COLO829 (cell line): ENCODE measurements around the gene VASP.

Experiments used
- DNase-seq: peaks from one replicate; pipeline ENCODE4 v3.0.0; 2012; ENCODE audit warnings: low spot score

The VASP gene

DNA sequence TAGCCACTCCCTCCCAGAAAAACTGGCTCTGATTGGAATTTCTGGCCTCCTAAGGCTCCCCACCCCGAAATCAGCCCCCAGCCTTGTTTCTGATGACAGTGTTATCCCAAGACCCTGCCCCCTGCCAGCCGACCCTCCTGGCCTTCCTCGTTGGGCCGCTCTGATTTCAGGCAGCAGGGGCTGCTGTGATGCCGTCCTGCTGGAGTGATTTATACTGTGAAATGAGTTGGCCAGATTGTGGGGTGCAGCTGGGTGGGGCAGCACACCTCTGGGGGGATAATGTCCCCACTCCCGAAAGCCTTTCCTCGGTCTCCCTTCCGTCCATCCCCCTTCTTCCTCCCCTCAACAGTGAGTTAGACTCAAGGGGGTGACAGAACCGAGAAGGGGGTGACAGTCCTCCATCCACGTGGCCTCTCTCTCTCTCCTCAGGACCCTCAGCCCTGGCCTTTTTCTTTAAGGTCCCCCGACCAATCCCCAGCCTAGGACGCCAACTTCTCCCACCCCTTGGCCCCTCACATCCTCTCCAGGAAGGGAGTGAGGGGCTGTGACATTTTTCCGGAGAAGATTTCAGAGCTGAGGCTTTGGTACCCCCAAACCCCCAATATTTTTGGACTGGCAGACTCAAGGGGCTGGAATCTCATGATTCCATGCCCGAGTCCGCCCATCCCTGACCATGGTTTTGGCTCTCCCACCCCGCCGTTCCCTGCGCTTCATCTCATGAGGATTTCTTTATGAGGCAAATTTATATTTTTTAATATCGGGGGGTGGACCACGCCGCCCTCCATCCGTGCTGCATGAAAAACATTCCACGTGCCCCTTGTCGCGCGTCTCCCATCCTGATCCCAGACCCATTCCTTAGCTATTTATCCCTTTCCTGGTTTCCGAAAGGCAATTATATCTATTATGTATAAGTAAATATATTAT is 33.3 kb upstream of the VASP start:
- no peak for DNase-seq

DNA sequence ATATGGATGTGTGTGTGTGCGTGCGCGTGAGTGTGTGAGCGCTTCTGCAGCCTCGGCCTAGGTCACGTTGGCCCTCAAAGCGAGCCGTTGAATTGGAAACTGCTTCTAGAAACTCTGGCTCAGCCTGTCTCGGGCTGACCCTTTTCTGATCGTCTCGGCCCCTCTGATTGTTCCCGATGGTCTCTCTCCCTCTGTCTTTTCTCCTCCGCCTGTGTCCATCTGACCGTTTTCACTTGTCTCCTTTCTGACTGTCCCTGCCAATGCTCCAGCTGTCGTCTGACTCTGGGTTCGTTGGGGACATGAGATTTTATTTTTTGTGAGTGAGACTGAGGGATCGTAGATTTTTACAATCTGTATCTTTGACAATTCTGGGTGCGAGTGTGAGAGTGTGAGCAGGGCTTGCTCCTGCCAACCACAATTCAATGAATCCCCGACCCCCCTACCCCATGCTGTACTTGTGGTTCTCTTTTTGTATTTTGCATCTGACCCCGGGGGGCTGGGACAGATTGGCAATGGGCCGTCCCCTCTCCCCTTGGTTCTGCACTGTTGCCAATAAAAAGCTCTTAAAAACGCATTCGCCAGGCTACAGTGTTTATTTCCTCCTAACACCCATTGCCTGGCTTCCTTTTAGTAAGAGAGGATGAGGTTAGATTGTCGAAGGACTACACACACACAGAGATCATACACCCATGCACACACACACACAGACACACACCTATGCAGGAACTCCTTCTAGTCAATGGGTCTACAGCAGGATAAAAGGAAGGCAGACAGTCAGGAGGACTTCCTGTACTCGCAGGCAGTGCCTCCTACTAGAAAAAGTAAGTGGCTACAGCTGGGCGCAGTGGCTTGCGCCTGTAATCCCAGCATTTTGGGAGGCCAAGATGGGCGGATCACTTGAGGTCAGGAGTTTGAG is 32.4 kb upstream of the VASP start:
- no peak for DNase-seq

DNA sequence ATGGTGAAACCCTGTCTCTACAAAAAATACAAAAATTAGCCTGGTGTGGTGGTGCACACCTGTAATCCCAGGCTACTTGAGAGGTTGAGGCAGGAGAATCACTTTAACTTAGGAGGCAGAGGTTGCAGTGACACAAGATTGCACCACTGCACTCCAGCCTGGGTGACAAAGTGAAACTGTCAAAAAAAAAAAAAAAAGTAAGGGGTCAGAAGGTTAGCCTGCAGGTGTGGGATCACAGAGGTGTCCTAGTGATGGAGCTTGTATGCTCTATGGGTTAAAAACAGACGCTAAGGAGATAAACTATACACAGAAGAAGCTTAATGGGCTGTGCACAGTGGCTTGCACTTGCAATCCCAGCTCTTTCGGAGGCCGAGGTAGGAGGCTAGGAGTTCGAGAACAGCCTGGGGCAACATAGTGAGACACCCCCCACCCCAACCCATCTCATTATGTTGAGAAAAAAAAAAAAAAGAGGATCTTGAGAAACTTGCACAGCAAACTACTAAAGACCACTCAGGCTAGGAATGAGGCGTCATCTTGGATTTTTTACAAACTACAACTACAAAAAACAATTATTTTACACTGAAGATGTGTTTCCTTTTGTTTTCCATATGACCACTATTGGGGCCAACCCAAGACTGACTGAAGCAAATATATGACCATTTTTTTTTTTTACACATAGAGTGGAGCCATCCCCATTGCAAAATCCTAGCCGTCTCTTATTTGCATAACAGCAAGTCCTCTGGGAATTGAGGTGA is 31.6 kb upstream of the VASP start:
- no peak for DNase-seq

DNA sequence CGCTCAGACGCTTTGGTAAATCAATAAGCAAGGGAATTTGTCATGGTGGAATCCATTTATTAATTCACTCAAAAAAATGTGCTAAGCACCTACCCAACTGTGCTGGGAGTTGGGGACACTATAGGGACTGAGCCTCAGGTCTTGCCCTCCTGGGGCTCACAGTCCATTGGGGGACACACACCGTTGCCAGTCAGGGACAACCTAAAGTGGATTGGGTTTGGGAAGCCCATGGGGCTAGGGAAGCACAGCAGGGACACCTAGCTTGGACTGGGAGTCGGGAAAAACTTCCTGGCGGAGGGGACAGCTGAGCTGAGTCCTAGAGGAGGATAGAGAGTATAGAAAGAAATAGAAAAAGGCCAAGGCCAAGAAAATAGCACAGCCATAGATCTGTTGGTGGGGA is 31.0 kb upstream of the VASP start:
- no peak for DNase-seq

DNA sequence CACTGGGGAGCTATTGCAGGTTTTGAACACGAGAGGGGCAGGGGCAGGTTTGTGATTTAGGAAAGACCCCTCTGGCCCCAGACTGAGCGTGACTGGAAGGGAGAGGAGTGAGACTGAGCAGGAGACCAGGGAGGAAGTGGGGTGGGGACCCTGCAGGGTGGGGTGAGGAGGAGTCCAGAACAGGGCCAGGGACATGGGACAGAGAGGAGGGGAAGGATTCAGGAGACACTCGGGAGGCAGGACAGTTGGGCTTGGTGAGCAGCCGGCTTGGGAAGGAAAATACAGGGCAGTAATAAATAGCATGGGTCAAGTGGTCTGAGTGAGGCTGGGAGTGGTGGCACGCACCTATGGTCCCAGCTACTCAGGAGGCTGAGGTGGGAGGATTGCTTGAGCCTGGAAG is 30.1 kb upstream of the VASP start:
- DNase-seq = no peak

DNA sequence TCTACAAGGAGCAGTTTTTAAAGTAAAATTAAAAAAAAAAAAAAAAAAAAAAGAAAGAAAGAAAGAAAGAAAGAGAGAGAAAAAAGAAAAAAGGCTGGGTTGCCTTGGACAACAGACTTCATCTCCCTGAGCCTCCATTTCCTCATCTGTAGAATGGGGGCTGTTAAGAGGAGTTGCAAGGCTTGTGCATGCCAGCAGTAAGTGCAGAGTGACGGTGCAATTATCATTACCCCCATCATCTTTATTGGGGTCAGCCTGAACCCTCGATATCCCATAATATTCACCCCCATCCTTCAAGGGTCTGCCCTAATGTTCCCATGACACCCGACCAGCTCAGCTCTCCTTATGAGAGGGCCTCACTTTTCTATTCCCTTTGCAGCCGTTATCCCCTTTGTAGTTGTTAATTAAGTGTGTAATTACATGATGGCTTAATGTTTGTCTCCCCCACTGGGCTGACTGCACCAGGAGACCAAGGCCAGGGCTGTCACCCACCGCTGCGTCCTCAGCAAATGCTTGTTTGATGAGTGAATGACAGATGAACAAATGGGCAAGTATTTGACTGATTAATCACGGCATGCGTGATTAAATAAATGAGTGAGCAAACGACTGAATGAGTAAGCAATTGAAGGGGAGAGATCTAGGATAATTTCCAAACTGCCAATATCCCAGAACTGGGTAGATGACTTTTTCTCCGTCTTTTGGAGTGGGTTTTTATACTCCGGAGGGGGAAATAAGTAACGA is 29.4 kb upstream of the VASP start:
- DNase-seq = no peak

DNA sequence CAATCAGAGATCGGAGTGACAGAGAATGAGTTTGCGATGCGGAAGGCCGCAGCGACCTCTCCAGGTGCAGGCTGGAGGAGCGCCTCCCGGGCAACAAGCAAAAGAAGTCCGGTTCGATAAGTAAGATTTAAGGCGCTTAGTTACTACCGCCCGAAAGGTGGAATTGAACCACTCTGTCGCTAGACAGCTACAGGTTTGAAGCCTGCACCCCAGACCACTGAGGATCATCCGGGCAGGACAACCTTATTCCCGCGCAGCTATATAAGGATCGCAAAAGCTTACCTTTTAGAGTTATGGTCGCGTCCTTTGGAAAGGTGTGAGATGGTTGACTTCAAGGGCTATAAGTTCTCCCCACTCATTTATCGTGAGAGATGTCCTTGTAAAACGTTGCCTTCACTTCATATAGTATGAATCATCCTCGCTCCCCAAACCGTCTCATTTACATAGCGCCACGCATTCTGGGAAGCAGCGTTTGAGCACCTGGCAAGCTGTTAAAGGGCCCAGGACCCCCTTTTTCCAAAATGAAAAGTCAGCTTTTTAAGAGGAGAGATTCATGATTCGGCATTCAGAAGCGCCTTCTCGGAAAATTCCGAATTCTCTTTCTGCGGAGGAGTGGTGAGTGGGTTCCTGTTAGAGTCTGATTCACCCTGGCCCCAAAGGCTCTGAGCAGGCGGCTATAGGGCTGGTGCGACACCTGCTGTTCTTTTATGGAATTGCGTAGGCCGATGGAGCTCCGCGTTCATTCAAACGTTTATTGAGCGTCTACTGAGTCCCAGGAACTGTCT is 28.6 kb upstream of the VASP start:
- DNase-seq = peak; percentile 92

DNA sequence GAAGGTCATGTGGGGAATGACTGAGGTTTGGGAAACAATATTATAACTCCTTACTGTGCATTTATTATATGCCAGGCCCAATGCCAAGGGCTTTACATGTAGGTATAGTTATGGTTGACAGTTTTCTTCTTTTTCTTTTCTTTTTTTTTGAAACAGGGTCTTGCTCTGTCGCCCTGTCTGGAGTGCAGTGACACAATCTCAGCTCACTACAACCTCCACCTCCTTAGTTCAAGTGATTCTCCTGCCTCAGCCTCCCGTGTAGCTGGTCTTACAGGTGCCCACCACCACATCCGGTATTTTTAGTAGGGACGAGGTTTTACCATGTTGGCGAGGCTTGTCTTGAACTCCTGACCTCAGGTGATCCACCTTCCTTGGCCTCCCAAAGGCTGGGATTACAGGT is 24.2 kb upstream of the VASP start:
- DNase-seq = no peak

DNA sequence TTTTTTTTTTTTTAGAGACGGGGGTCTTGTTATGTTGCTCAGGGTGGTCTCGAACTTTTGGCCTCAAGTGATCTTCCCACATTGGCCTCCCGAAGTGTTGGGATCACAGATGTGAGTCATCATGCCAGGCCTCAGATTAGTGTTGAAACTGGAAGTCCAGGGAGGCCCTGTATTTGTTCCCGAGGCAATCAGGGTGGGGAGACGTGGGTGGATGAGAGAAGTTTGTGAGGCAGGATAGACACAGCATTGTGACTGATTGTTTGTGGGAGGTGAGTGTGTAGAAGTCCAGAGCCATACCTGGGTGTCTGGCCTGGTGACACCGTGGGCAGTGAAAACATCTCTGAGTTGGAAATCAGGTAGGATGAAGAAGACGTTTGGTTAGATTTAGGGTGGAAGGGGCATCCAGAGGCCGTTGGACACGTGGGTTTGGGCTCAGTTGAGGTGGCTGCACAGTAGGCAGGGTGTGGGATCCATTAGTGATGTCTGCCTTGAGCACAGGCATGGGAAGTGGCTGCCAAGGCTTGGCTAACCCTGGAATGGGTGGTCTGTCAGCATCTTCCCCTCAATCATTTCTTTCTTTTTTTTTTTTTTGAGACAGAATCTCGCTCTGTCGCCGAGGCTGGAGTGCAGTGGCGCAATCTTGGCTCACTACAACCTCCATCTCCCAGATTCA is 22.9 kb upstream of the VASP start:
- no peak for DNase-seq

DNA sequence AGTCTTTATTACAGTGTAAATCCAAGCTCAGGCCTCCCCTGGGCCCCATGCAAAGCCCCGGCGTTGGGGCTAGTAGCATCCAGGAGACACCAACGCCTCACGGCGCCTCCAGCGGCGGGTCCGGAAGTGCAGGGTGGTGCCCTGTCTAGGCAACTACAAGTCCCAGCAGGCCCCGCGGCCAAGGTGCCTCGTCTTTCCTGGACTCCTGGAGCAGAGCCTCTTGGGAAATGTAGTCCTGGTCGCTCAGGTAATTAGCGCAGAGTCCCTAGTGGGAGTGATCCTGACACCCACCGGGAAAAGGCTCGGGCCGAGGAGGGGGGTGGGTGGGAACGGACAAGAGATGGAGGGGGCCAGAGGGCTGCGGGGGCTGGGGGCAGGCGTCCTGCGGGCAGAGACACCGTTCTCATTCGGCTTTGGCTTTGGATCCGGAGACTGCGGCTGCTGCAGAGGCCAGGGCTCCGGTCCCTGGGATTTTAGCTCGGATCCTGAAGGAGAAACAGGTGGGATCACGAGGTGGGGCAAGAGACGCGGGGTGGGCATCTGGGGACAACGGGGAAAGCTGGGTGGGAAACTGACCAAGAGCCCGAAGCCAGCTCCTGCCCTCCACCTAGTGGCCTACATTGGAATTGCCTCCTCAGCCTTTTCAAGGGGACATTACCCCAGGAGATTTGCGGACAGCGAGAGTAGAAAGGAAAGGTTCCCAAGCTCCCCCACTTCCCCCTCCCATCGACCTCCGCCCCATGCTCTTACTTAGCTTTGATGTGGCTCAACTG is 21.8 kb upstream of the VASP start:
- DNase-seq = peak; percentile 89

DNA sequence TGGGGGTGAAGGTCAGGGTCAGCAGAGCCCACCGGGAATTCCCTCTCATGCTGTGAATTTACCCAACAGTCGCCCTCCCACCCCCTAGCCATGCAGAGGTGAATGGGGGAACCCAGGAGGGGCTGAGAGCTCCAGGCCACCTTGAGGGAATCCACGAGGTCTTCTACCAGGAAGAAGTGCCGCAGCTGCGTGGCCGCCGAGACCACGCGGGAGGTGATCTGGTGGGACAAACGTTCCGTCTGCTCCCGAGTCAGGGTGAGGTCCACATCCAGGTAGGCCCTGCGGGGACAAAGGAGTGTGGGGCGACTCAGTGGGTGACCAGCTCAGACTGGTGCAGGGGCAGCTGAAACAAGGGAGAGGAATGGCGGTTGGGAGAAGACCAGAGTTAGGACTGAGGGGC is 18.6 kb upstream of the VASP start:
- DNase-seq = no peak

DNA sequence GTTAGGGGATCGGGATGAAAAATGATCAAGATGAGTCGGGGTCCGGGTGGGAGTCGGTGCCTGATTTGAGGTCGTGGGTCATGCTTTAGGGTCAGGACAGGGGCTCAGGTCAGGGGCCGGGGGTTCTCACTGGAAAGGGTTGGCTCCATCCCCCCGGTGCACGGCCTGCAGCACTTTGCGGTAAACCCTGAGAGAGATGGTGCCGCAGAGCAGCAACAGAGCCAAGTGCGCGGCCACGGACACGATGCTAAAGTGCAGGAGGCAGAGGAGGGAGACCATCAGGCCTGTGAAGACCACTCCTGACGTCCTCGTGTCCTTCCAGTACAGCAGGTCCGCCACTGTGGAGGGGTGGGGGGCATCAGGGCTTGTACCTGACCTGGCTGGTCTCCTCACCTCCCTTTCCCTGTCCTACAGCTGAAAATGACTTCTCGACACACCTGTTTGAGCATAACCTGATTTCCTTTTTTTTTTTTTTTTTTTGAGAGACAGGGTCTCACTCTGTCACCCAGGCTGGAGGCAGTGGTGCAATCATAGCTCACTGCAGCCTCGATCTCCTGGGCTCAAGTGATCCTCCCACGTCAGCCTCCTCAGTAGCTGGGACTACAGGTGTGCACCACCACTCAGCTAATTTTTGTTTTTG is 17.9 kb upstream of the VASP start:
- DNase-seq = no peak

DNA sequence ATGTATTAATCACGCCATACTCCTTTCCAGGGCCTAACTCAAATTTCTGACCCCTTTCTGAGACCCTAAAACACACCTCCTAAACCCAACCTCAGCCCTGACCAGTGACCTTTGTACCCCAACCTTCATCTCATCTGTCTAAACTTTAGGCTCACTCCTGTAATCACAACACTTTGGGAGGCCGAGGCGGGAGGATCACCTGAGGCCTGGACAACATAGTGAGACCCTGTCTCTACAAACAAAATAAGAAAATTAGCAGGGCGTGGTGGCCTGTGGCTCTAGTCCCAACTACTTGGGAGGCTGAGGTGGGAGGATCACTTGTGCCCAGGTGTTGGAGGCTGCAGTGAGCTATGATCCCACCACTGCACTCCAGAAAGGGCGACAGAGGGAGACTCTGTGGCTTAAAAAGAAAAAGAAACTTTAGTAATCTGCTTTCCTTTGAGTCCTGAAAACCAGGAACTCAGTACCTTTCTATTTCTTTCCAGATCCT is 15.1 kb upstream of the VASP start:
- DNase-seq = no peak

DNA sequence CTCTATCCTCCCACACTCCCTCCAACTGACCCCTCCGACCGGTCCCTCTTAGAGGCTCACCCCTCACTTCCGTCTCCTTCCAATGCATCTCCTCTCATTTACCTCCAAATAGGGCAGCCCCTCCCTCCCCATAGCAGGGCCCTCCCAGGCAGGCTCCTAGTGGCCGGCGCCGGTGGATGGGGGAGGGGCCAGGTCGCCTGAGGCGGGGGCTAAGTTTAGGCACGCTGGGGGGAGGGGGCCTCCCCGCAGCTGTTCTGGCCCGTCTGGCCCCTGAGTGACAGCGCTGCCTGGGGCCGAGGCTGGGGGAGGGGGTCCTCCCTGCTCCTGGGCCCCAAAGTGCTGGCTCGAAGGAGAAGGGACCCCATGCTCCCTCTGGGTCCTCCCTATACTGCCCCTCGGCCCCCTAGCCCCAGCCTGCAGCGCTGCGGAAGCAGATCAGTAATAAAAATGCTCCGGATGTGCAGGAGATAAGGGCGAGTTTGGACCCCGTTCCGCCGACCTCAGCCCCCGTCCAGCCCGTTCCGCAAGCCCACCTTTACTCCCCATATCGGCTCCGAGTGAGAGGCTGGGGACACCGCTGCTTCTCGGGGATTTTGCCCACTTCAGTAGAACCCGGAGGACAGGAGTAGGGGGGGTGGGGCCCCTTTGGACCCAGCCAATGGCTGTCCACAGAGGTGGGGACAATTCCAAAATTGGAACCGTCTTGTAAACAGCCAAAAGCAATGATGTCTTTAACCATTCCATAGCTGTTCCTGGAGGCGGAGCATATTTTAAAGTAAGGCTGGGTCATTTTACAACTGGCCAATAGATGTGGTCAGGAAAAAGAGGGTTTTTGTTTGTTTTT is 14.4 kb upstream of the VASP start:
- DNase-seq = peak; percentile 74

DNA sequence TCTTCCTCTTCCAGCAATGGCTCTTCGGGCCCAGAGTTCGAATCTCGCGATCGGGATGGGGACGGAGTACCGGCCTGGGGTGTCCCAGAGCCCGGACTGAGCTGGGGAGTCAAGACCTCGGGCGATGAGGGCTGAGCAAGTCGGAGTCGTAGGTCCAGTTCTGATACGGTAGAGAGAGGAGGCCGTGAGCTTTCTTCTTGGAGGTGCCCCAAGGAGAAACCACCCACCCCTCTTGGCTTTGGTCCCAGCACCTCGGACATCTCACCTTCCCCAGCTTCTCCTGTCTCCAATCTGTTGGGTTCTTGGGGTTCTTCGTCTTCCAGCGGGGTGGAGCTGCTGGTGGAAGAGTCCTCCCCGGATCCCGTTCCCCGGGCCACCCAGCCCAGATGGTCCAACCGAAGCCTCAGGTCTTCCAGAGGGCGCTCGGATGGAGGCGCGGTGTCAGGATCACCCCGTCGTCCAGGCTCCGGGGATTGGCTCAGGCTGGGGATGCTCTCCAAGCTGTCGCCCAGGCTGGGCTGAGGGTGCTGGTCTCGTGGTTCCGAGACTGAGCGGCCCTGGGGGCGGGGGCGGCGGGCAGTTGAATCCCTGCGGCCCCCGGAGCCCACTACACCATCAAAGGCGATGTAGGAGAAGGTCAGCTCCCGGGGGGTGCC is 12.9 kb upstream of the VASP start:
- no peak for DNase-seq

DNA sequence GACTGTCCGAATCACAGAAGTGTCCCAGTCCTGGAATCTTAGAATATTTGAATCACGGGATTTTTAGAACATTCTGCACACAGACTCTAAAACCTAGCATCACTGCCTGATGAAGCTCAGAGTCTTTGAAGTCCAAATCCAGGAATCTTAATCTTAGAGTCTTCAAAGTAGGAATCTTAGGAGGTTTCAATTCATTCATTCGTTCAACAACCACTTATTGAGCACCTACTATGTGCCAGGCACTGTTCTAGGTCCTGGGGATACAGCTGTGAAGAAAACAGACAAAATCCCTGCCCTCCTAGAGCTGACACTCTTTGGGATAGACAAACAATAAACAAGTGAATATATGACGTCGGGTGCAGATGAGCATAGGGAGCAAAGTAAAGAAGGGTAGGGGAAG is 12.1 kb upstream of the VASP start:
- no peak for DNase-seq

DNA sequence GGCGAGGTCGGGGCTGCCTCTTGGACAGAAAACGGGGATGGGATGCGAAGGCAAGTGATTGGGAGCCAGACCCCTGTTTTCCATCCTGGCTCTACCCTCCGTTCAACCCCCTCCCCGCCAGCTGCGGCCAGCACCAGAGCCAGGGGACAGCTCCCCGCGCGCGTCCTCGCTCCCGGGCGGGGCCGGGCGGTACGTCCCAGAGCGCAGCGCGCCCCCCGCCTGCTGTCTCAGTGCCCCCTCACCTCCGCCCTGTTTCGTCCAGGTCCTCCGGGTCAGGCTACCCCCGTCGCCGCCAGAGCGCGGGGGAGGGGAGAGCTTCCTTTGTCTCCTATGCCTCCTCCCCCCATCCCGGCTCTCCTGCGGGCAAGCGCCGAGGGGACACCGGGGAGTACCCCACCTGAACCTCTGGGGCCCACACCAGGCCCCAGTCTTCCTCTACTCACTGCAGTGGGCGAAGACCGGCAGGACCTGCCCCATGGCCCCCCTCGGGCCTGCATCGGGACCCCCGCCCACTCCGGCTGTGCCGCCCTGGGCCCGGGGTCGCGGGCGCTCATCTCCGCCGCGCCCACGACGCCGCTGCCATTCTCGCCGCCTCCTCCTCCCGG is 10.8 kb upstream of the VASP start:
- no peak for DNase-seq
